Astrocyte (in vitro differentiated cells and primary cell): Measurements from ENCODE around the gene SNX32. TPM values are rescaled to one million over a fixed set of nuclear protein-coding genes. Genes with fewer than 3 reads are reported as not detected.

Source experiments
- DNase-seq: peaks from one replicate; pipeline ENCODE4 v3.0.0-alpha.2; 2010; ENCODE audit warnings: low read depth
- FAIRE-seq: peaks from 2 replicates; lab custom pipeline; 2011; peaks lifted over from hg19 to GRCh38; lab: Jason Lieb, UNC
- H2AFZ ChIP-seq: 2 replicates; pipeline ENCODE4 v1.6.0; 2012; ENCODE audit warnings: low read depth, low read length, inconsistent platforms
- H3K27ac ChIP-seq: 2 replicates; pipeline ENCODE4 v1.5.1; 2011; ENCODE audit warnings: low read depth, low read length, inconsistent platforms
- H3K27me3 ChIP-seq: 2 replicates; pipeline ENCODE4 v1.6.0; 2011; ENCODE audit warnings: low read length, inconsistent platforms; ENCODE audit not compliant: insufficient read depth
- H3K36me3 ChIP-seq: 2 replicates; pipeline ENCODE4 v1.5.1; 2011; ENCODE audit warnings: low read length, inconsistent platforms; ENCODE audit not compliant: insufficient read depth
- H3K4me1 ChIP-seq: 2 replicates; pipeline ENCODE4 v1.5.1; 2011; ENCODE audit warnings: low read length, inconsistent platforms; ENCODE audit not compliant: insufficient read depth
- H3K4me2 ChIP-seq: 2 replicates; pipeline ENCODE4 v1.6.0; 2012; ENCODE audit warnings: low read length, inconsistent platforms
- H3K4me3 ChIP-seq: 2 replicates; pipeline ENCODE4 v1.5.1; 2011; ENCODE audit warnings: low read depth, mild to moderate bottlenecking, low read length, inconsistent platforms; ENCODE audit not compliant: insufficient read depth
- H3K79me2 ChIP-seq: 2 replicates; pipeline ENCODE4 v1.6.0; 2012; ENCODE audit warnings: mild to moderate bottlenecking, low read length, inconsistent platforms; ENCODE audit not compliant: insufficient read depth
- H3K9ac ChIP-seq: 2 replicates; pipeline ENCODE4 v1.6.0; 2012; ENCODE audit warnings: mild to moderate bottlenecking, low read length, inconsistent platforms
- H3K9me3 ChIP-seq: 2 replicates; pipeline ENCODE4 v1.5.1; 2012; ENCODE audit warnings: low read depth, mild to moderate bottlenecking, low read length, inconsistent platforms; ENCODE audit not compliant: insufficient read depth
- H4K20me1 ChIP-seq: 2 replicates; pipeline ENCODE4 v1.6.0; 2012; ENCODE audit warnings: low read length, inconsistent platforms; ENCODE audit not compliant: insufficient read depth
- H3K27ac Mint-ChIP-seq: one replicate; pipeline ENCODE4 v1.8.0; 2021; ENCODE audit warnings: mild to moderate bottlenecking, mixed read lengths; ENCODE audit not compliant: unreplicated experiment
- H3K27me3 Mint-ChIP-seq: one replicate; pipeline ENCODE4 v1.8.0; 2021; ENCODE audit warnings: low read depth, mixed read lengths; ENCODE audit not compliant: unreplicated experiment
- H3K36me3 Mint-ChIP-seq: one replicate; pipeline ENCODE4 v1.8.0; 2021; ENCODE audit warnings: low read depth, mixed read lengths; ENCODE audit not compliant: unreplicated experiment
- H3K4me1 Mint-ChIP-seq: one replicate; pipeline ENCODE4 v1.8.0; 2021; ENCODE audit warnings: low read depth, mixed read lengths; ENCODE audit not compliant: unreplicated experiment
- H3K4me3 Mint-ChIP-seq: one replicate; pipeline ENCODE4 v1.8.0; 2021; ENCODE audit warnings: mild to moderate bottlenecking, moderate library complexity, mixed read lengths; ENCODE audit not compliant: unreplicated experiment
- H3K9me3 Mint-ChIP-seq: one replicate; pipeline ENCODE4 v1.8.0; 2021; ENCODE audit warnings: mild to moderate bottlenecking, mixed read lengths; ENCODE audit not compliant: unreplicated experiment
- EZH2 ChIP-seq: IDR thresholded peaks from 2 replicates; pipeline ENCODE4 v1.6.1; 2012; ENCODE audit warnings: mild to moderate bottlenecking, low read length, inconsistent platforms; ENCODE audit not compliant: insufficient read depth
- total RNA-seq: library from RNA; stranded (reverse); gene quantifications from 2 replicates; pipeline ENCODE4 v1.2.1, GENCODE V29; 2021
- TF ChIP-seq, protein P1 (sequence below): IDR thresholded peaks from 2 replicates; pipeline ENCODE4 v1.5.1; 2011; ENCODE audit warnings: low read depth, mild to moderate bottlenecking, inconsistent platforms, low read length, moderate library complexity; ENCODE audit not compliant: insufficient read depth

Gene SNX32
- total RNA-seq, 1 donor from 2014 or later = 1.2 TPM

DNA sequence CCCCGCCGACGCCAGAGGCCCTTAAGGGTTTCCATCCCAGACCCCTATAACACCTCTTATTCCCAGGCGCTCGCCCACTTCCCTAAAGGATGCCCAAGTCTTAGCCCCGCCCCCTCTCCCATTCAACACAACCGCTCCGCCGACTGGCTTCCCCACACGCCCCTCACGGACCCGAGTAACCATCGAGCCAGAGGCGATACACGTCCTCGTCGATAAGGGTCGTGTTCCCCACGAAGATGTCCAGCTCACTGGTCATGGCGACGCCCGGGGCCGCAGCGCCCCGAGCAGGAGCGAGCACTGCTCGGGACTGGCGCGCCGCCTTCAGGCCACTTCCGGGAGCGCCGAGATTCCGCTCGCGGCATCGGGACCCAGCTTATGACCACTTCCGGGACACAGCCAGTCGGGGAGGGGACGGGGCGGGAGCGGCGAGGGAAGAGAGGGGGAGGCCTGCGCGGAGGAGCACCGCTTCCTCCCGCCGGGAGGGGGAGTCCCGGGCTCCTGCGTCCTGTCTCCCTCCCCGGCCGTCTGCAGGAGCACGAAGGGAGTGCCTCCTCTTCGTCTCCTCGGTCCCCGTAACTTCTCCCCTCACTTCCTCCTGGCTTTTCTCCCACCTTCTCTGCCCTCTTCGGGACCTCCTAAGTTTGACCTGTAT, 54.5 kb downstream of the SNX32 start, which contains the start of gene FIBP:
Gene FIBP (minus strand): TSS at position 309 of the 652 bp plus-strand sequence. CDS start 53 bp downstream, at position 256.
- peaks cover 30% of the 10 kb centered on the region for H3K4me1 Mint-ChIP-seq
- FAIRE-seq = no peak
- H3K9me3 Mint-ChIP-seq = no peaks in the 10 kb centered on the region

DNA sequence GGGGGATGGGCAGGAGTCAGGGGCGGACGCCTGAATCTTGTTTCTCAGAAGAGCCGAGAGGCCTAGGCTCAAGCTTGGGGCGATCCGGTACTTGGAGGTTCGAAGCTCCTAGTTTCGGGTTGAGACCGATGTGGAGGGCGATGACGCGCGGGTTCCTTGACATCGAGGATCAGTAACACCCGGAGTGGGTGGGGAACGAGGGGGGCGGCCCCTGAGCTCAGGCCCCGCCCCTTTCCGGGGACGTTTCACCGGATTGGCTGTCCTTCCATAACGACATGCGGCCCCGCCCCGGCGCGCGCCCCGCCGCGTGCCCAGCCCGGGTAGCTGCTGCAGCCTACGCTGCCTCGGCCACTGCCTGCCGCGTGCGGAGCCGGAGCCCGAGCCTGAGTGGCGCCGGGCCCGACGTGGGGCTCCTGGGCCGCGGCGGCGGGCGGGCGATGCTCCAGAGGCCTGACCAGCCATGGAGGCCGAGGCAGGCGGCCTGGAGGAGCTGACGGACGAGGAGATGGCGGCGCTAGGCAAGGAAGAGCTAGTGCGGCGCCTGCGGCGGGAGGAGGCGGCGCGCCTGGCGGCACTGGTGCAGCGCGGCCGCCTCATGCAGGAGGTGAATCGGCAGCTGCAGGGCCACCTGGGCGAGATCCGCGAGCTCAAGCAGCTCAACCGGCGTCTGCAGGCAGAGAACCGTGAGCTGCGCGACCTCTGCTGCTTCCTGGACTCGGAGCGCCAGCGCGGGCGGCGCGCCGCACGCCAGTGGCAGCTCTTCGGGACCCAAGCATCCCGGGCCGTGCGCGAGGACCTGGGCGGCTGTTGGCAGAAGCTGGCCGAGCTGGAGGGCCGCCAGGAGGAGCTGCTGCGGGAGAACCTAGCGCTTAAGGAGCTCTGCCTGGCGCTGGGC, 56.8 kb downstream of the SNX32 start, which contains the start of gene CCDC85B:
Gene CCDC85B (plus strand): TSS at position 350 of the 895 bp plus-strand sequence. CDS start 111 bp downstream, at position 461.
- H3K4me3 Mint-ChIP-seq = peak within 1 kb of the TSS; percentile 97
- no peak for TF ChIP-seq EZH2
- TF ChIP-seq, protein P1, sequence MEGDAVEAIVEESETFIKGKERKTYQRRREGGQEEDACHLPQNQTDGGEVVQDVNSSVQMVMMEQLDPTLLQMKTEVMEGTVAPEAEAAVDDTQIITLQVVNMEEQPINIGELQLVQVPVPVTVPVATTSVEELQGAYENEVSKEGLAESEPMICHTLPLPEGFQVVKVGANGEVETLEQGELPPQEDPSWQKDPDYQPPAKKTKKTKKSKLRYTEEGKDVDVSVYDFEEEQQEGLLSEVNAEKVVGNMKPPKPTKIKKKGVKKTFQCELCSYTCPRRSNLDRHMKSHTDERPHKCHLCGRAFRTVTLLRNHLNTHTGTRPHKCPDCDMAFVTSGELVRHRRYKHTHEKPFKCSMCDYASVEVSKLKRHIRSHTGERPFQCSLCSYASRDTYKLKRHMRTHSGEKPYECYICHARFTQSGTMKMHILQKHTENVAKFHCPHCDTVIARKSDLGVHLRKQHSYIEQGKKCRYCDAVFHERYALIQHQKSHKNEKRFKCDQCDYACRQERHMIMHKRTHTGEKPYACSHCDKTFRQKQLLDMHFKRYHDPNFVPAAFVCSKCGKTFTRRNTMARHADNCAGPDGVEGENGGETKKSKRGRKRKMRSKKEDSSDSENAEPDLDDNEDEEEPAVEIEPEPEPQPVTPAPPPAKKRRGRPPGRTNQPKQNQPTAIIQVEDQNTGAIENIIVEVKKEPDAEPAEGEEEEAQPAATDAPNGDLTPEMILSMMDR = no peak
- H3K36me3 Mint-ChIP-seq = peaks cover 13% of the 10 kb centered on the region
- Histone ChIP-seq H3K36me3 (peaks cover 11% of the 10 kb centered on the region), H4K20me1 (peaks cover 64% of the 10 kb centered on the region), H3K9me3 (no peaks in the 10 kb centered on the region), H3K4me2 (peak within 1 kb of the TSS; percentile 99), H3K27me3 (no peaks in the 10 kb centered on the region), H3K4me1 (peaks cover 65% of the 10 kb centered on the region), H3K79me2 (peaks cover 71% of the 10 kb centered on the region), H3K4me3 (peak within 1 kb of the TSS; percentile 60), H3K27ac (peak within 1 kb of the TSS; percentile 85), H2AFZ (no peak within 1 kb of the TSS), H3K9ac (peak within 1 kb of the TSS; percentile 87)
- no peaks in the 10 kb centered on the region for H3K27me3 Mint-ChIP-seq
- FAIRE-seq = no peak
- peaks cover 32% of the 10 kb centered on the region for H3K4me1 Mint-ChIP-seq
- peak; percentile 85 for DNase-seq
- no peaks in the 10 kb centered on the region for H3K9me3 Mint-ChIP-seq
- H3K27ac Mint-ChIP-seq = peak within 1 kb of the TSS; percentile 98

More for the DNA sequence above, 54.5 kb downstream of the SNX32 start, which contains the start of gene FIBP:
- Histone ChIP-seq H3K9ac (peak within 1 kb of the TSS; percentile 87), H4K20me1 (peaks cover 61% of the 10 kb centered on the region), H3K4me3 (peak within 1 kb of the TSS; percentile 87), H3K4me2 (peak within 1 kb of the TSS; percentile 99), H2AFZ (peak within 1 kb of the TSS; percentile 95), H3K4me1 (peaks cover 59% of the 10 kb centered on the region), H3K36me3 (peaks cover 15% of the 10 kb centered on the region), H3K79me2 (peaks cover 58% of the 10 kb centered on the region), H3K27me3 (no peaks in the 10 kb centered on the region), H3K27ac (peak within 1 kb of the TSS; percentile 85), H3K9me3 (no peaks in the 10 kb centered on the region)
- peak within 1 kb of the TSS; percentile 98 for H3K27ac Mint-ChIP-seq
- peak; percentile 92 for DNase-seq
- H3K36me3 Mint-ChIP-seq = peaks cover 14% of the 10 kb centered on the region
- peak within 1 kb of the TSS; percentile 97 for H3K4me3 Mint-ChIP-seq
- H3K27me3 Mint-ChIP-seq = no peaks in the 10 kb centered on the region
- TF ChIP-seq, protein P1 = peak; percentile 40
- TF ChIP-seq EZH2 = no peak
